Fibroblast of mammary gland (primary cell): Measurements from ENCODE around the gene TCAP.

Experiments used
- DNase-seq: peaks from one replicate; pipeline ENCODE4 v3.0.0-alpha.2; 2010; ENCODE audit warnings: low read depth
- H3K4me3 ChIP-seq: 2 replicates; pipeline ENCODE4 v1.5.1; 2011; ENCODE audit warnings: low read depth, mild to moderate bottlenecking, low read length, moderate library complexity; ENCODE audit not compliant: control insufficient read depth
- TF ChIP-seq, protein P1 (sequence below): conservative IDR thresholded peaks from 2 replicates; pipeline ENCODE4 v1.5.1; 2011; ENCODE audit warnings: low read depth, low read length, inconsistent platforms; ENCODE audit not compliant: control insufficient read depth, insufficient read depth

TCAP gene

DNA sequence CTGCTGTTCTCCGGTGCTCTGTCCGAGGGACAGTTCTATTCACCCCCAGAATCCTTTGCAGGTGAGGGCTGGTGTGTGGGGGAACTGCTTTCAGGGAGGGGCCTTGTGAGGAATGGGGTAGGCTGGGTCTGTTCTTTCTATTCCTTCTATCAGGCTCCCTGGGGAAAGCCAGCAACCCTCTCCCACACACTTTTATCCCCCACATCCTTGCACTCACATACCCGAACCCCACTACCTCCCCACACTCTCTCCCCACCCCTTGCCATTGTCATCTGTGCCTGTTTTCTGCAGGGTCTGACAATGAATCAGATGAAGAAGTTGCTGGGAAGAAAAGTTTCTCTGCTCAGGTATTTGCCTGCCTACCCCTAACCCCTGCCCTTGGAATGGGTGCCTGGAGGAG is 6.4 kb upstream of the TCAP start:
- H3K4me3 ChIP-seq = no peak overlapping the region
- DNase-seq = no peak
- TF ChIP-seq, protein P1, sequence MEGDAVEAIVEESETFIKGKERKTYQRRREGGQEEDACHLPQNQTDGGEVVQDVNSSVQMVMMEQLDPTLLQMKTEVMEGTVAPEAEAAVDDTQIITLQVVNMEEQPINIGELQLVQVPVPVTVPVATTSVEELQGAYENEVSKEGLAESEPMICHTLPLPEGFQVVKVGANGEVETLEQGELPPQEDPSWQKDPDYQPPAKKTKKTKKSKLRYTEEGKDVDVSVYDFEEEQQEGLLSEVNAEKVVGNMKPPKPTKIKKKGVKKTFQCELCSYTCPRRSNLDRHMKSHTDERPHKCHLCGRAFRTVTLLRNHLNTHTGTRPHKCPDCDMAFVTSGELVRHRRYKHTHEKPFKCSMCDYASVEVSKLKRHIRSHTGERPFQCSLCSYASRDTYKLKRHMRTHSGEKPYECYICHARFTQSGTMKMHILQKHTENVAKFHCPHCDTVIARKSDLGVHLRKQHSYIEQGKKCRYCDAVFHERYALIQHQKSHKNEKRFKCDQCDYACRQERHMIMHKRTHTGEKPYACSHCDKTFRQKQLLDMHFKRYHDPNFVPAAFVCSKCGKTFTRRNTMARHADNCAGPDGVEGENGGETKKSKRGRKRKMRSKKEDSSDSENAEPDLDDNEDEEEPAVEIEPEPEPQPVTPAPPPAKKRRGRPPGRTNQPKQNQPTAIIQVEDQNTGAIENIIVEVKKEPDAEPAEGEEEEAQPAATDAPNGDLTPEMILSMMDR = no peak

DNA sequence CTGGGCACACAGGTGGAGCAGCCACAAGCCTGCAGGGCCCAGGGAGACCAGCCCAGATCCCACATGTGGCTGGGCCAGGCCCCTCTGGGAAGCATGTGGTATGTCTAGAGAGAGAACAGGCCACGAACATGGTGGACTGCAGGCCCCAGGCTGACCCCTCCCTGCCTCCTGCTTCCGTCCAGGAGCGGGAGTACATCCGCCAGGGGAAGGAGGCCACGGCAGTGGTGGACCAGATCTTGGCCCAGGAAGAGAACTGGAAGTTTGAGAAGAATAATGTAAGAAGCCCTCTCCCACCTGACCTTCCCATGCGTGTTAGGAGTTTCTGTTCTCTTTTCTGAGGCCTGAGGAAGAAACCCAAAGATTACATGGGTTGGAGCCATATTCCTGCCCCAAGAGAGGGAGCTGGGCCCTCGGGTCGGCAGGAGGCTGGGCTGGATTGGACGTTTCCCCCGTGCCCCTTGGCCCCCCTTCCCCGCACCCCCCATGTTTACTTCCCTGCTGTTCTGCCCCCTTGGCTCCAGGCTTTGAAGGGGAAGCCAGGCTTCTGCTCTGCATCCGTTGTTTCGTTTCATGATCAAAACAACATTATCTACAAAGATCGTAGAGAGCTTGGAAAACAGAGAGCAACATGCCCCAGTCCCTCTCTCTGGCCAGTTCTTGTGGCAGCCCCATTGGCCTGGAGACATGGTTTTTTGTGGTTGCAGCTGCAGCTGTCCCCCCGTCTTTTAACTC is 5.7 kb upstream of the TCAP start:
- TF ChIP-seq, protein P1 = no peak
- no peak for DNase-seq
- no peak overlapping the region for H3K4me3 ChIP-seq

DNA sequence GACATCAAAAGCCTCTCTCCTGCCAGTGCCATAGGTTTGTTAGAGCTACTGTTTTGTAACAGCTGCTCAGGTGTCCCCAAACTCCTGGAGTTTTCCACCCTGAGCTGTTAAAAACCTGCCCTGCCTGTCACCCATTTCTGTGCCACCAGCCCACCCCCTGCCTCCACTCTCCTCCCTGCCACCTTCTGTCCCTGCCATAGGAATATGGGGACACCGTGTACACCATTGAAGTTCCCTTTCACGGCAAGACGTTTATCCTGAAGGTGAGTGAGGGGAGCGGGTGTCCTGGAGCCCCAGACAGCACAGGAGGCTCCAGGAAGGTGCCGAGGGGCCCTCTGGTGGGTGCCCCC is 5.2 kb upstream of the TCAP start:
- TF ChIP-seq, protein P1 = no peak
- H3K4me3 ChIP-seq = no peak overlapping the region
- no peak for DNase-seq

DNA sequence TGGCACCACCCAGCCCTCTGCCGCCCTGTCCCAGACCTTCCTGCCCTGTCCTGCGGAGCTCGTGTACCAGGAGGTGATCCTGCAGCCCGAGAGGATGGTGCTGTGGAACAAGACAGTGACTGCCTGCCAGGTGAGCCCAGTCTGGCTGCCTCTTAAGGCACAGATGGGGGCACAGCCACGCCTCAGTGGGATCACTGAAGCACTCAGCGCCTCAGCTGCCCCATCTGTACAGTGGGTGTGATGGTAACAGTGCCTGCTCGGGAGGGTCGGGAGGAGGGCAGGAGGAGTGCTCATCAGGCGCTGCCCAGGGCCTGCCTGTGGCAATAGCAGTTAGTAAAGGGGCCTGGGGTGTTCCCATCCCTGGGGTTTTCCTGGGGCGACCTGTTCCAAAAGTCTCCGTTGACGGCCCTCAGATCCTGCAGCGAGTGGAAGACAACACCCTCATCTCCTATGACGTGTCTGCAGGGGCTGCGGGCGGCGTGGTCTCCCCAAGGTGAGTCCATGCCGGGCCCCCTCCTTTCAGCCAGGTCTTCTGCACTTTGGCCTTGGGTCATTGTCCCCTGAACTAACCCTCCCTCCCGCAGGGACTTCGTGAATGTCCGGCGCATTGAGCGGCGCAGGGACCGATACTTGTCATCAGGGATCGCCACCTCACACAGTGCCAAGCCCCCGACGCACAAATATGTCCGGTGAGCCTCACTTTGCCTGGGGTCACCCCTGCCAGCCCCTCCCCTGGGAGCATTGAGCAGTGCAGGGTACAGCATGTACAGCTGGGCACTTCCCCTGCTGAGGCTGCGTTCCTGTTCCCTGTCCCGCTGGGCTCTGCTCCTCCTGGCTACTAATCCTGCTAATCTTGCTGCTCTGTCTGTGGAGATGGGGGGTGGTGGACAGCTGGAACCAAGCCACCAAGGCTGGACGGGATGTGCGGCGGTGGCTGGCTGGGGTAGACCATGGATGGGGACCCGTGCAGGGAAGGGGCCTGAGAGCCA is 4.5 kb upstream of the TCAP start:
- DNase-seq = no peak
- H3K4me3 ChIP-seq = no peak overlapping the region
- TF ChIP-seq, protein P1 = no peak

DNA sequence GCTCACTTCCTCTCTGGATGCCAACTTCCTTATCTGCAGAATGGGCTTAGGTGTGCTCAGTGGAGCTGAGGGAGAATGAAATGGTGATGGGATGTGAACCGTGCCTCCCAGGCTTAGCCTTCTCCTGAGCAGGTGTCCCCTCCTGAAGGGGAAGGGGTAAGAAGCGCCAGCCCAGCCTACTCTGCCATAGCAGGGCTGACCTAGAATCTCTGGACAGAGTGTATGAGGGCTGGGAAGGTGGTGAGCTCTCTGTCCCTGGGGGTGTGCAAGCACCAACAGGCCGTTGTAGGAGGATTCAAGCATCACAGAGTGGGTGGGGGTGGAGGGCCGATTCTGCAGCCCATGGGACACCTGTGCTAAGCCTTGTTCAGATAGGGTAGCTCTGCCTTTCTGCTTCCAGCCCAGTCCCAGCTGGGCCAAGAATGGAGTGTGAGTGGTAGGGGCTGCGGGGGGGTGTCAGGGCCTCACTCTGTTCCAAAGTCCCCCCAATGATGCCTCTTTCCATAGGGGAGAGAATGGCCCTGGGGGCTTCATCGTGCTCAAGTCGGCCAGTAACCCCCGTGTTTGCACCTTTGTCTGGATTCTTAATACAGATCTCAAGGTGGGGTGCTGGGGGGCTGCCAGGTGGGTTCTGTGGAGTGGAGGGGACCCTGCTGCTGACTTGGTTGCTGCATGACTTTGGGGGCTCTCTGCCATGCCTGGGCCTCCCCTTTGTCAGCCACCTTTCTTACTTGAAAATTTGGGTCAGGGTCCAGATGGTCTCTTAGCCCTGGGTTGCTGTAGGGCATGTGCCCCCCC is 3.2 kb upstream of the TCAP start:
- TF ChIP-seq, protein P1 = no peak
- no peak overlapping the region for H3K4me3 ChIP-seq

DNA sequence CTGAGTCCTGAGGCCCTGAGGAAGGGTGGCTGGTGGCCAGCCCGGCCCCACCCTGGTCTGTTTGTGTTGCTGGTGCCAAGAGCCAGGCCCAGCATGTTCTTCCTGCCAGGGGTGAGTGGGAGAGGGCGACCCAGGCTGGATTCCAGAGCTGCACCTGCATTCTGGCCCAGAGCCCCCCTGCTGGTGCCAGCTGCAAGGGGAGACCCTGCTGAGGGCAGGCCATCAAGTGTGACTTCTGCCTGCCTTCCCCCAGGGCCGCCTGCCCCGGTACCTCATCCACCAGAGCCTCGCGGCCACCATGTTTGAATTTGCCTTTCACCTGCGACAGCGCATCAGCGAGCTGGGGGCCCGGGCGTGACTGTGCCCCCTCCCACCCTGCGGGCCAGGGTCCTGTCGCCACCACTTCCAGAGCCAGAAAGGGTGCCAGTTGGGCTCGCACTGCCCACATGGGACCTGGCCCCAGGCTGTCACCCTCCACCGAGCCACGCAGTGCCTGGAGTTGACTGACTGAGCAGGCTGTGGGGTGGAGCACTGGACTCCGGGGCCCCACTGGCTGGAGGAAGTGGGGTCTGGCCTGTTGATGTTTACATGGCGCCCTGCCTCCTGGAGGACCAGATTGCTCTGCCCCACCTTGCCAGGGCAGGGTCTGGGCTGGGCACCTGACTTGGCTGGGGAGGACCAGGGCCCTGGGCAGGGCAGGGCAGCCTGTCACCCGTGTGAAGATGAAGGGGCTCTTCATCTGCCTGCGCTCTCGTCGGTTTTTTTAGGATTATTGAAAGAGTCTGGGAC is 2.4 kb upstream of the TCAP start:
- no peak for DNase-seq
- H3K4me3 ChIP-seq = no peak overlapping the region
- TF ChIP-seq, protein P1 = no peak

More for the DNA sequence above, 3.2 kb upstream of the TCAP start:
- no peak for DNase-seq
